GM23248 (cell line): ENCODE results near the gene NHSL1. TPM values are rescaled to one million over a fixed set of nuclear protein-coding genes. Genes with fewer than 3 reads are reported as not detected.

Source experiments
- DNase-seq: peaks from one replicate; pipeline ENCODE4 v3.0.0-alpha.2; 2015
- H2AFZ ChIP-seq: fragments of 200-600 bp; sonication (generic); 2 replicates; pipeline ENCODE4 v1.6.1; 2016; ENCODE audit warnings: antibody characterized with exemption
- H3F3A ChIP-seq: fragments of 200-600 bp; sonication (generic); 2 replicates; pipeline ENCODE4 v1.6.1; 2016; ENCODE audit warnings: mild to moderate bottlenecking, antibody characterized with exemption, mixed run types; ENCODE audit not compliant: insufficient read depth
- H3K27ac ChIP-seq: fragments of 200-600 bp; sonication (generic); 2 replicates; pipeline ENCODE4 v1.5.1; 2016; ENCODE audit warnings: mild to moderate bottlenecking
- H3K27me3 ChIP-seq: fragments of 200-600 bp; sonication (generic); replicated peaks from 2 replicates; pipeline ENCODE4 v1.6.1; 2016; ENCODE audit warnings: mild to moderate bottlenecking; ENCODE audit not compliant: insufficient read depth
- H3K36me3 ChIP-seq: fragments of 200-600 bp; sonication (generic); 2 replicates; pipeline ENCODE4 v1.6.1; 2016; ENCODE audit warnings: low read depth, mild to moderate bottlenecking
- H3K4me1 ChIP-seq: fragments of 200-600 bp; sonication (generic); 2 replicates; pipeline ENCODE4 v1.6.1; 2016; ENCODE audit warnings: mild to moderate bottlenecking; ENCODE audit not compliant: insufficient read depth
- H3K4me2 ChIP-seq: fragments of 200-600 bp; sonication (generic); one replicate; pipeline ENCODE4 v1.6.1; 2016; ENCODE audit warnings: mild to moderate bottlenecking; ENCODE audit not compliant: unreplicated experiment
- H3K4me3 ChIP-seq: fragments of 200-600 bp; sonication (generic); 2 replicates; pipeline ENCODE4 v1.5.1; 2016; ENCODE audit warnings: mild to moderate bottlenecking
- H3K79me2 ChIP-seq: fragments of 200-600 bp; sonication (generic); 2 replicates; pipeline ENCODE4 v1.6.1; 2016; ENCODE audit warnings: mild to moderate bottlenecking; ENCODE audit not compliant: insufficient read depth
- H3K9ac ChIP-seq: fragments of 200-600 bp; sonication (generic); 2 replicates; pipeline ENCODE4 v1.6.1; 2016; ENCODE audit warnings: mild to moderate bottlenecking
- H3K9me2 ChIP-seq: fragments of 200-600 bp; sonication (generic); 2 replicates; pipeline ENCODE4 v1.6.1; 2016; ENCODE audit warnings: mixed run types, mild to moderate bottlenecking, moderate library complexity; ENCODE audit not compliant: insufficient read depth
- H3K9me3 ChIP-seq: fragments of 200-600 bp; sonication (generic); one replicate; pipeline ENCODE4 v1.6.1; 2017; ENCODE audit warnings: low read depth
- H4K20me1 ChIP-seq: fragments of 200-600 bp; sonication (generic); 2 replicates; pipeline ENCODE4 v1.6.0; 2016; ENCODE audit not compliant: insufficient read depth
- EZH2 ChIP-seq: fragments of 200-600 bp; sonication (generic); IDR thresholded peaks from 2 replicates; pipeline ENCODE4 v1.6.1; 2018; ENCODE audit warnings: antibody characterized with exemption, mild to moderate bottlenecking; ENCODE audit not compliant: insufficient read depth, poor library complexity, severe bottlenecking
- EZH2phosphoT487 ChIP-seq: fragments of 200-600 bp; sonication (generic); IDR thresholded peaks from 2 replicates; pipeline ENCODE4 v1.6.1; 2018; ENCODE audit warnings: antibody characterized with exemption, moderate library complexity, mild to moderate bottlenecking, low read depth; ENCODE audit not compliant: insufficient read depth
- WGBS, 2 experiments: methylation state at CpG; one replicate each; pipeline ENCODE4 v1.1.6; 2015 to 2017; ENCODE audit warnings: low lambda C conversion rate in 2 of 2, low coverage in 1 of 2; ENCODE audit errors: missing lambda C conversion rate in 2 of 2; 5-methylcytosine and 5-hydroxymethylcytosine counted together
- in situ Hi-C: fragments of 300-500 bp; cut with MboI; formaldehyde crosslinking; loops from 2 replicates; pipeline ENCODE4 v1.15.0; 2020
- polyA plus RNA-seq: library from polyadenylated mRNA; unstranded; fragments of >200 nt; fragmentation: Nextera tagmentation; extraction: Ambion mirVana; gene quantifications from 2 replicates; pipeline ENCODE4 v1.2.1, GENCODE V29; 2016
- total RNA-seq: library from RNA; depleted of rRNA; stranded (reverse); fragments of >200 nt; shearing (Covaris generic); gene quantifications from 2 replicates; pipeline ENCODE4 v1.2.3, GENCODE V29; 2014

The NHSL1 gene
- total and polyA plus RNA-seq, 2 experiments from 2014 or later = 3.3 to 9.4 TPM

GRCh38 chr6:138446821-138447220 lies 52.5 kb downstream of the NHSL1 start:
- Histone ChIP-seq H4K20me1 (no peaks in the 10 kb centered on the region), H3K4me3 (no peak overlapping the region), H3K9ac (no peak overlapping the region), H3K9me3 (no peaks in the 10 kb centered on the region), H3K9me2 (no peaks in the 10 kb centered on the region), H3K27ac (no peak overlapping the region), H3K4me1 (no peaks in the 10 kb centered on the region), H3K36me3 (no peaks in the 10 kb centered on the region), H3K79me2 (no peaks in the 10 kb centered on the region), H3K4me2 (no peak overlapping the region), H2AFZ (no peak overlapping the region), H3F3A (no peaks in the 10 kb centered on the region), H3K27me3 (no peaks in the 10 kb centered on the region)
- TF ChIP-seq EZH2phosphoT487 = no peak
- TF ChIP-seq EZH2 = no peak
- in situ Hi-C loops = loop anchor here (25.0 kb wide), 1 partner anchor 315 kb away; the partner anchor contains the start of gene CCDC28A
- 77 to 85% methylated on average over 6 of the region's 6 CpGs for WGBS, 2 experiments
- DNase-seq = no peak

- TF ChIP-seq EZH2phosphoT487 = no peak
- H3K4me2 ChIP-seq = no peak overlapping the region
- no peaks in the 10 kb centered on the region for H3K36me3 ChIP-seq
- H3K4me1 ChIP-seq = no peaks in the 10 kb centered on the region
- H3K9me3 ChIP-seq = no peaks in the 10 kb centered on the region
- H3K27me3 ChIP-seq = no peaks in the 10 kb centered on the region
- DNase-seq = no peak
- H3K9ac ChIP-seq = no peak overlapping the region
- H3K27ac ChIP-seq = no peak overlapping the region
- H3F3A ChIP-seq = no peaks in the 10 kb centered on the region
- H3K9me2 ChIP-seq = no peaks in the 10 kb centered on the region
- H3K4me3 ChIP-seq = no peak overlapping the region
- no peaks in the 10 kb centered on the region for H3K79me2 ChIP-seq
- H4K20me1 ChIP-seq = no peaks in the 10 kb centered on the region
- in situ Hi-C loops = loop anchor here (25.0 kb wide), 1 partner anchor 318 kb away; the partner anchor contains the start of gene CCDC28A
- no peak overlapping the region for H2AFZ ChIP-seq
Measured at GRCh38 chr6:138443979-138444378, 55.3 kb downstream of the NHSL1 start.

- no peaks in the 10 kb centered on the region for H4K20me1 ChIP-seq
- no peaks in the 10 kb centered on the region for H3K79me2 ChIP-seq
- H3K27me3 ChIP-seq = no peaks in the 10 kb centered on the region
- H3K9me2 ChIP-seq = no peaks in the 10 kb centered on the region
- no peak for DNase-seq
- H3K4me3 ChIP-seq = no peak overlapping the region
- no peaks in the 10 kb centered on the region for H3K9me3 ChIP-seq
- in situ Hi-C loops = loop anchor here (25.0 kb wide), 1 partner anchor 320 kb away; the partner anchor contains the start of gene CCDC28A
- no peaks in the 10 kb centered on the region for H3F3A ChIP-seq
- H3K36me3 ChIP-seq = no peaks in the 10 kb centered on the region
- 95 to 98% methylated on average over 2 of the region's 2 CpGs for WGBS, 2 experiments
- H3K9ac ChIP-seq = no peak overlapping the region
- H3K4me2 ChIP-seq = no peak overlapping the region
- no peak for TF ChIP-seq EZH2phosphoT487
- no peak for TF ChIP-seq EZH2
- no peak overlapping the region for H3K27ac ChIP-seq
- no peaks in the 10 kb centered on the region for H3K4me1 ChIP-seq
- H2AFZ ChIP-seq = no peak overlapping the region
Measured at GRCh38 chr6:138442663-138443062, 56.6 kb downstream of the NHSL1 start.

- H2AFZ ChIP-seq = no peak overlapping the region
- H3K9me2 ChIP-seq = no peaks in the 10 kb centered on the region
- H3K4me1 ChIP-seq = no peaks in the 10 kb centered on the region
- no peaks in the 10 kb centered on the region for H3F3A ChIP-seq
- no peak overlapping the region for H3K4me2 ChIP-seq
- H3K4me3 ChIP-seq = no peak overlapping the region
- no peaks in the 10 kb centered on the region for H3K79me2 ChIP-seq
- no peaks in the 10 kb centered on the region for H3K9me3 ChIP-seq
- H3K9ac ChIP-seq = no peak overlapping the region
- no peaks in the 10 kb centered on the region for H4K20me1 ChIP-seq
- H3K27ac ChIP-seq = no peak overlapping the region
- 97 to 99% methylated on average over 6 of the region's 6 CpGs for WGBS, 2 experiments
- no peaks in the 10 kb centered on the region for H3K27me3 ChIP-seq
- no peak for DNase-seq
- H3K36me3 ChIP-seq = no peaks in the 10 kb centered on the region
- TF ChIP-seq EZH2 (no peak), EZH2phosphoT487 (no peak)
- in situ Hi-C loops = loop anchor here (25.0 kb wide), 1 partner anchor 320 kb away; the partner anchor contains the start of gene CCDC28A
Measured at GRCh38 chr6:138441965-138442364, 57.3 kb downstream of the NHSL1 start.

GRCh38 chr6:138440758-138441357 lies 58.4 kb downstream of the NHSL1 start:
- no peaks in the 10 kb centered on the region for H3K79me2 ChIP-seq
- H3K36me3 ChIP-seq = no peaks in the 10 kb centered on the region
- H2AFZ ChIP-seq = no peak overlapping the region
- H3K4me1 ChIP-seq = no peaks in the 10 kb centered on the region
- H3F3A ChIP-seq = no peaks in the 10 kb centered on the region
- H3K4me3 ChIP-seq = no peak overlapping the region
- no peaks in the 10 kb centered on the region for H3K9me3 ChIP-seq
- no peak overlapping the region for H3K9ac ChIP-seq
- no peak overlapping the region for H3K27ac ChIP-seq
- TF ChIP-seq EZH2 (no peak), EZH2phosphoT487 (no peak)
- 93 to 96% methylated on average over 4 of the region's 4 CpGs for WGBS, 2 experiments
- no peaks in the 10 kb centered on the region for H3K9me2 ChIP-seq
- H3K4me2 ChIP-seq = no peak overlapping the region
- no peaks in the 10 kb centered on the region for H4K20me1 ChIP-seq
- H3K27me3 ChIP-seq = no peaks in the 10 kb centered on the region
- in situ Hi-C loops = loop anchor here (25.0 kb wide), 1 partner anchor 321 kb away; the partner anchor contains the start of gene CCDC28A
- no peak for DNase-seq
